Retina (tissue), 1 donor: ENCODE results near the gene SNX10.

Experiments
- DNase-seq: peaks from one replicate; pipeline ENCODE4 v3.0.0-alpha.2; 2016

SNX10 gene

GRCh38 chr7:26406433-26406832, 114.8 kb downstream of the SNX10 start:
- no peak for DNase-seq

GRCh38 chr7:26409661-26410547, 118.2 kb downstream of the SNX10 start:
- DNase-seq = peak; percentile 61

DNA sequence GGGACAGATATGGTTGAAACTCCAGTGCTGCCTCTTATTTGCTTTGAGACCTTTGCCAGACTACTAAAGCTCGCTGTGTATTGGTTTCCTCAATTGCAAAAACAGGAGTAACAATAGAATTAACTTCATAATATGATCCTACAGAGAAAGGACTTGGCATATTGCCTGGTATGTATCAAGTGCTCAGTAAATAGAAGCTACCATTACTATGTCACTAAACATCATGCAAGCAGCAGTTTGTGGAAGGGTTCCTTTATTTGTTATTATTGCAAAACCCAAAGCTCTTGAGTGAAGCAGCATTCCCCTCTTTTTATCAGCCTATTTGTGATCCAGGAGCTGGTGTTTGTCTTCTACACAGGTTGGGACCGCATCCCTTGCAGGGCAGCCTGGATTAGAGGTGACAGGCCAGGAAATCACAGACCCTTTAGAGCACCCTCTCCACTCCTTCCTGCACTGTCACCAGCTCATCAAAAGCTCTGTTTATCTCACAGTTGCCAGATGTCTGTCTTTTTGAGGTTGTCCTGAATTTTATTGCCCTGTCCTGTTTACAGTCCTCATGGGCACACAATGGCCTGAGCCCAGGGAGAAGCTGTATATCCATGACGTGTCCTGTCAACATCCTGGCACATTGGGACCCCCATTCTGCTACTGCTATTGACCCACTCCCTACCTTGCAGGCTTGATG, 121.5 kb downstream of the SNX10 start:
- no peak for DNase-seq

DNA sequence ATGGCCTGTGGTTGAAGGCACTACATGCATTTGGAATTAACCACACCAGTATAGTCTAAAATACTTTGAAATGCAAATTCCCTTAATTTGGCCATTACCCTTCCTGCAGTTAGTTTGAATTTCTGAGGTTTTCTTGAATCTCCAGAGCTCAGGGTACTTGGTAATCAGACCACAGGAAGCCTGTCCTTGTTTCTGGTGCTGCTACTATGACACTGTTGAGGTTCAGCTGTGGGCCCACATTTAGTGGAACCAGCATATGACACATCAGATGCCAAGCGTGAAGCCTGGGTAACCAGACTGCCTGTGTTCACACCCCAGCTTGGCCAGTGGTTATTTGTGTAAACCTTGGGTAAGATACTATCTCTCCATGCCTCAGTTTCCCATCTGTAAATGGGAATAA, 124.3 kb downstream of the SNX10 start:
- DNase-seq = no peak

GRCh38 chr7:26417911-26418413, 126.3 kb downstream of the SNX10 start:
- no peak for DNase-seq

DNA sequence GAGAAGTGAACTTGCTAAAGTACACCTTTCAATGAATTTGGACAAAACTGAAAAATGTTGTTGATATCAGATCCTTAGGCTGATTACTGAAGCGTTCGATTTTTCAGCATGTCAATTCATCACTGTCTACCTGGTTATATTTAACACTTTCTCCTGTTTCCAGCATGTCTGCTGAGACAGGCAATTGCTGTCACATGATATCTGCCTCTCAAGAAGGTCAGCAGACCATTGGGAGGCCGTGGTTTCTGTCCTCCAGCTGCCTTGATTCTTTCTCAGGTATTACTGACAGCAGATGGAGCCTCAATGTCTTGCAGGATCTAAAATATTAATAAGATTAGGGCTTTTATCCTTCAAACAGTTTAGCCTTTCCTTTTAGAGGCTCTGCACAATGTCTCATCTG, 127.5 kb downstream of the SNX10 start:
- peak; percentile 49 for DNase-seq

DNA sequence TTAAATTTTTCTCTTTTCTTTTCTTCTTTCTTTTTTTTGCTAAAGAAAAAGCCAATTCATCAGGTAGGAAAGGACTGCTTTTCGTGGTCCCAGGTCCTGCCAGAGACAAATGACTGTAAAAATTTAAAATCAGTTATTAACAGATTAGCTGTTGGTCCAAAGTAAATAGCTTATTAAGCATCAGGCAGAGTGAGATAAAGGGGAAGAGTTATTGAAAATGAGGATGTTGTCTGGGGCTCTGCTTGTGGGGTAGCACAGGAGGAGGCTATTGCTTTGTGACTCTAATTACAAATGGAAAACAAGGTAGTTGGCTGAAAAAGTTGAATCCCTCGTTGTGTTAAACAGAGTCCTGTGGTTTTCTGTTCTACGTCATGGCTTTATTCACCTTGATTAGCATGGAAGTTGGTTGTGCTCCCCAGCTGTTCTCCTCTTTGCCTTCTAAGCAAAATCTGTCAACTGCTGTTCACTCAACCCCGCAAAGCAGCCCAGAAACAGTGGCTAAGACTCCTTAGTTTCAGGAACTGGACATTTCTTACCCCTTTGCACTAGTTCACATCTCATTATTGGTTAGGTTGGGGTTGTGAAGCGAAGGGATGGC, 128.9 kb downstream of the SNX10 start:
- peak; percentile 35 for DNase-seq

DNA sequence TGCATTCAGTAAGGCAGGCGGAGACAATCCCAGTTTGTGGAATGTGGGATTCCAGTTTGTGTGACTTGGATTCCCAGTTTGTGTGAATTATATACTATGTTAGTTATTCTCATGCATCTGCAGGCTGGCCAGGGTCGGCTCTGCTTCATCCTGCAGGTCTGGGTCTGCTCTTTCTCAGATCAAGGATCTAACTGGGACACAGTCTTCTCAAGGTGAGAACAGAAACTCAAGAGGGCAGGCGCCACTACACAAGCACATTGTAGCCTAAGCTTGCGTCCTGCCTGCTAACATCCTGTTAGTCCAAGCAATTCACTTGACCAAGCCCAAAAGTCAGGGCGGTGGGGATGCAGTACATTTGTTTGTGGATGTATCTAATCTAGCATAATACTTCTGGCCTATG, 131.1 kb downstream of the SNX10 start:
- DNase-seq = no peak

- DNase-seq = no peak
Measured at GRCh38 chr7:26423436-26423835, 131.8 kb downstream of the SNX10 start.
